Sigmoid colon (tissue), 7 donors: Measurements from ENCODE around the gene ADAMTSL2. TPM values are rescaled to one million over a fixed set of nuclear protein-coding genes. Genes with fewer than 3 reads are reported as not detected.

Experiments used
- DNase-seq: peaks from one replicate; pipeline ENCODE4 v3.0.0-alpha.2; 2019
- H3K27ac ChIP-seq, 4 donors: fragments of 200-600 bp; sonication (generic); one replicate each; pipeline ENCODE4 v1.5.1; 2016 to 2019; ENCODE audit warnings: mild to moderate bottlenecking in 1 of 4
- H3K27me3 ChIP-seq, 3 donors: fragments of 200-600 bp; sonication (generic); one replicate each; pipeline ENCODE4 v1.5.1; 2019; ENCODE audit warnings: mild to moderate bottlenecking in 1 of 3
- H3K36me3 ChIP-seq, 4 donors: fragments of 200-600 bp; sonication (generic); one replicate each; pipeline ENCODE4 v1.5.1; 2016 to 2019
- H3K4me1 ChIP-seq, 4 donors: fragments of 200-600 bp; sonication (generic); one replicate each; pipeline ENCODE4 v1.5.1; 2017 to 2019
- H3K4me3 ChIP-seq, 4 donors: fragments of 200-600 bp; sonication (generic); one replicate each; pipeline ENCODE4 v1.5.1; 2017 to 2019; ENCODE audit warnings: mild to moderate bottlenecking in 2 of 4, moderate library complexity in 1 of 4
- H3K9me3 ChIP-seq, 4 donors: fragments of 200-600 bp in 3 of 4; sonication (generic) in 3 of 4; one replicate each; pipeline versions ENCODE4 v1.5.1 to v1.6.1; 2013 to 2019
- CTCF ChIP-seq, 4 experiments: fragments of 450-650 bp in 3 of 4; fragments of 200-600 bp in 1 of 4; IDR thresholded peaks; one replicate each; pipeline ENCODE4 v1.5.1; 2016 to 2019; ENCODE audit warnings: antibody characterized with exemption in 4 of 4, mild to moderate bottlenecking in 3 of 4, moderate library complexity in 2 of 4
- EP300 ChIP-seq, 4 donors: sonication (generic); formaldehyde crosslinking; IDR thresholded peaks; one replicate each; pipeline ENCODE4 v1.6.1; 2017; ENCODE audit warnings: antibody characterized with exemption in 4 of 4
- POLR2A ChIP-seq, 2 donors: fragments of 450-650 bp; IDR thresholded peaks; one replicate each; pipeline ENCODE4 v1.6.1; 2016; ENCODE audit warnings: antibody characterized with exemption in 2 of 2, mild to moderate bottlenecking in 2 of 2, moderate library complexity in 2 of 2
- POLR2AphosphoS5 ChIP-seq, 4 donors: sonication (generic); formaldehyde crosslinking; IDR thresholded peaks; one replicate each; pipeline ENCODE4 v1.6.1; 2017; ENCODE audit warnings: antibody characterized with exemption in 4 of 4
- WGBS, 2 donors: extraction: QIAGEN DNeasy Blood & Tissue Kit; methylation state at CpG; one replicate each; pipeline ENCODE4 v1.1.7; 2013; 5-methylcytosine and 5-hydroxymethylcytosine counted together
- intact Hi-C: fragments of 100-400 bp; cut with DNase I; formaldehyde crosslinking; loops from one replicate; pipeline ENCODE4 v1.15.1; 2023
- polyA plus RNA-seq, 3 donors: library from polyadenylated mRNA; stranded (reverse); fragments of 200-250 nt; gene quantifications; one replicate each; pipeline ENCODE4 v1.2.3, GENCODE V29; 2013
- total RNA-seq, 4 donors: library from RNA; depleted of rRNA; stranded (reverse); fragments of >200 nt; gene quantifications; one replicate each; pipeline ENCODE4 v1.1.0, GENCODE V29; 2016
- donor health status: healthy with polysubstance abuse.
- donor health status: Bipolar disorder and iron deficiency.
- donor health status: healthy.

Gene ADAMTSL2
- total and polyA plus RNA-seq, 7 donors: 0.33 to 4.2 (median 0.81) TPM

- intact Hi-C loops: no loop called here
- peaks cover 0 to 40% (median 36%) of the 10 kb centered on the region in 4 donors for H3K4me1 ChIP-seq
- DNase-seq: no peak
- H3K4me3 ChIP-seq: no peak overlapping the region
- no peaks in the 10 kb centered on the region for H3K36me3 ChIP-seq
- 75 to 82% methylated on average over 36 of the region's 36 CpGs for WGBS, 2 donors
- TF ChIP-seq CTCF (IDR thresholded peaks at IDR 0.05): no peak
- TF ChIP-seq POLR2AphosphoS5 (IDR thresholded peaks at IDR 0.05): no peak
- TF ChIP-seq EP300 (IDR thresholded peaks at IDR 0.05): no peak
- no peak for TF ChIP-seq POLR2A (IDR thresholded peaks at IDR 0.05)
- H3K9me3 ChIP-seq: no peaks in the 10 kb centered on the region
- H3K27ac ChIP-seq: no peak overlapping the region
- H3K27me3 ChIP-seq: no peaks in the 10 kb centered on the region
Observed at GRCh38 chr9:133569891-133570690, 35.6 kb downstream of the ADAMTSL2 start.

- 81 to 82% methylated on average over 16 of the region's 16 CpGs for WGBS, 2 donors
- DNase-seq: no peak
- intact Hi-C loops: no loop called here
- Histone ChIP-seq H3K4me3 (no peak overlapping the region), H3K4me1 (peaks cover 0 to 36% (median 30%) of the 10 kb centered on the region in 4 donors), H3K36me3 (no peaks in the 10 kb centered on the region), H3K9me3 (no peaks in the 10 kb centered on the region), H3K27ac (no peak overlapping the region), H3K27me3 (no peaks in the 10 kb centered on the region)
- TF ChIP-seq POLR2AphosphoS5 (IDR thresholded peaks at IDR 0.05) (no peak), EP300 (IDR thresholded peaks at IDR 0.05) (no peak), POLR2A (IDR thresholded peaks at IDR 0.05) (no peak), CTCF (IDR thresholded peaks at IDR 0.05) (no peak)
Observed at GRCh38 chr9:133570691-133571080, 36.2 kb downstream of the ADAMTSL2 start.

- H3K27ac ChIP-seq: no peak overlapping the region
- peaks cover 0 to 35% (median 27%) of the 10 kb centered on the region in 4 donors for H3K4me1 ChIP-seq
- 70 to 82% methylated on average over 9 of the region's 9 CpGs for WGBS, 2 donors
- no peak for DNase-seq
- H3K4me3 ChIP-seq: no peak overlapping the region
- no peaks in the 10 kb centered on the region for H3K9me3 ChIP-seq
- H3K36me3 ChIP-seq: no peaks in the 10 kb centered on the region
- peaks cover 0 to 6% (median 0%) of the 10 kb centered on the region in 3 donors for H3K27me3 ChIP-seq
- intact Hi-C loops: no loop called here
- TF ChIP-seq CTCF (IDR thresholded peaks at IDR 0.05) (no peak), EP300 (IDR thresholded peaks at IDR 0.05) (no peak), POLR2A (IDR thresholded peaks at IDR 0.05) (no peak), POLR2AphosphoS5 (IDR thresholded peaks at IDR 0.05) (no peak)
Observed at GRCh38 chr9:133571391-133571890, 36.9 kb downstream of the ADAMTSL2 start.

GRCh38 chr9:133571896-133572595, 37.5 kb downstream of the ADAMTSL2 start:
- Histone ChIP-seq H3K9me3 (no peaks in the 10 kb centered on the region), H3K4me1 (peaks cover 0 to 40% (median 33%) of the 10 kb centered on the region in 4 donors), H3K27ac (peak overlapping the region in 3 of 4 donors; percentile 70 to 73 (median 71)), H3K36me3 (no peaks in the 10 kb centered on the region), H3K27me3 (peaks cover 0 to 12% (median 0%) of the 10 kb centered on the region in 3 donors), H3K4me3 (peak overlapping the region in 1 of 4 donors; percentile 9)
- intact Hi-C loops: no loop called here
- no peak for DNase-seq
- WGBS, 2 donors: 83 to 86% methylated on average over 20 of the region's 20 CpGs
- no peak for TF ChIP-seq CTCF (IDR thresholded peaks at IDR 0.05)
- no peak for TF ChIP-seq EP300 (IDR thresholded peaks at IDR 0.05)
- no peak for TF ChIP-seq POLR2AphosphoS5 (IDR thresholded peaks at IDR 0.05)
- no peak for TF ChIP-seq POLR2A (IDR thresholded peaks at IDR 0.05)
